Activated CD4-positive, CD25-positive, alpha-beta regulatory T cell treated with anti-CD3 and anti-CD28 coated beads, Interleukin-2, amount 50 U/mL, for 72 hours (primary cell): ENCODE results near the gene OR6V1.

Source experiments
- DNase-seq: peaks from one replicate; pipeline ENCODE4 v3.0.0; 2021

The OR6V1 gene

DNA sequence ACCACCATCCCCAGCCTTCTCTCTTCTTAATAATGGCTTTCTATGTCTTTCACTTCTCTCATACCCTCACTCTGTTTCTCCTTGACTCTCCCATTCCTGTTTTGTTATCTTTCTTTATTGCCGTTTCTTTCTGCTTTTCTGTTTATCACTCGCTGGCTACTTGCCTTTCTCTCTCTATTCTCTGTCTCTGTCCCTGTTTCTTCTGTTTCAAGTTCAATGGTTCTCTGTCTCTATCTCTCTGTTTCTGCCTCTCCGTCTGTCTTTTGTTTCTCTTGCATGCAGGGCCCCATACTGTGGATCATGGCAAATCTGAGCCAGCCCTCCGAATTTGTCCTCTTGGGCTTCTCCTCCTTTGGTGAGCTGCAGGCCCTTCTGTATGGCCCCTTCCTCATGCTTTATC lies at the start of gene OR6V1:
Gene OR6V1 (plus strand): TSS at position 301 of the 400 bp plus-strand sequence. CDS start 0 bp downstream, at position 301.
- DNase-seq, result no peak

GRCh38 chr7:143002898-143003297 lies 49.2 kb upstream of the OR6V1 start:
- DNase-seq, result no peak

DNA sequence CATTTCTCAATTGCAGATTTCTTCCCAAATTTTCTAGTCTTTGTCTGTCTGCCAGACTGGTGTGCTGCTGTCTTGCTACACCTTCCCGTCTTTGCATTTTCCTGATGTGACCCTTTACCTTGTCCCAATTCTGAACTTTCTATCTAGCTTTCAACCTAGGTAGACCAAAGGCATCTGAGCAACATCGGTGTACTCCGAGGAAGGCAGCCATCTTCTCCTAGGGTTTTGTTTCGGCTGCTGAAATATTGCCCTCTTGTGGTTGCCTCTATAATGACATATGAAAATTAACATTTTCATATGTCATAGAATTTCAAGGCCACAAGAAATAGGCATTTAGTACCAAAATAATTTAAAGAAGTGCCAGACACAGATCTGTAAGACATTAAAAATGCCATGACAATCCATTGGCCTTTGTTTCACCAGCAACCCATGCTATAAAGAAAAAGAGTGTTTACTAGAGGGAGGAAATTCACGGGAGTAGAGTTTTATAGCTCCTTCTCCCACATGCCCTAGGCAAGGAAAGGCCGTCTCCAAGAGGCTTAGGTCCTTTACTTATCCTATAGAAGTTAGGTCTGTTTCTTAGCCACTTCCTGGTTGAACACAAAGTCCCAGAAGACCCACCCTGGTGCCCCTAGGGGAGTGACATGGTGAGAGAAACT lies 48.6 kb upstream of the OR6V1 start:
- DNase-seq, result no peak

DNA sequence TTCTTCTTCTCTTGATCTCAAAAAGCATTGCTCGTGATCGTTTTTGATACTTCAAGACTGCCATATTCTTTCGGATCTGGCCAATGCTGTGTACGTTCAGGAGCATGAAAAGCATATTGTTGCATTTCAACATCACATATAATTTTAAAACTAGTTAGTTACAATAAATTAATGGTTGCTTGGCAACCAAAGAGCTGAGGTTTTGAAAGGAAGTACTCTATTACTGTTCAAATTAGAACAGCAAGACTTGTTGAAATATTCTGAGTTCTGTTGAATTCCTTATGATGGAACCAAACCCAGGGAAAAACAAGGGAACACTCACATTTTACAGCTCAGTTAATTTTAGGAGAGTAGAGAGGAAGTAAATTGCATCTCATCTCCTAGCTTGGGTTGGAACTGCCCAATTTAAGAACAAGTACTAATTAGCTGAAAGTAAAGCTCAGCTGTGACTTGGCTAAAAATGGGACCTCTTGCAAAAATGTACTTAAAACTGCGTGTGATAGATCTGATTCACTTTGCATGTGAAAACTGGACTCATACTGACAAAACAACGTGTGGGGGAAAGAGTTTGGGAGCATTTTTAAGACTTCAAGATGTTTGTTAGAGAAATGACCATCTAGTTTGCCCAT lies 46.4 kb upstream of the OR6V1 start:
- no peak for DNase-seq

GRCh38 chr7:143008007-143008901 lies 43.9 kb upstream of the OR6V1 start:
- DNase-seq, result peak; percentile 85

GRCh38 chr7:143012001-143012400 lies 40.1 kb upstream of the OR6V1 start:
- no peak for DNase-seq

- DNase-seq, result no peak
These were observed 39.7 kb upstream of the OR6V1 start for GRCh38 chr7:143012409-143012808.

GRCh38 chr7:143013473-143013872 lies 38.7 kb upstream of the OR6V1 start:
- DNase-seq, result no peak

DNA sequence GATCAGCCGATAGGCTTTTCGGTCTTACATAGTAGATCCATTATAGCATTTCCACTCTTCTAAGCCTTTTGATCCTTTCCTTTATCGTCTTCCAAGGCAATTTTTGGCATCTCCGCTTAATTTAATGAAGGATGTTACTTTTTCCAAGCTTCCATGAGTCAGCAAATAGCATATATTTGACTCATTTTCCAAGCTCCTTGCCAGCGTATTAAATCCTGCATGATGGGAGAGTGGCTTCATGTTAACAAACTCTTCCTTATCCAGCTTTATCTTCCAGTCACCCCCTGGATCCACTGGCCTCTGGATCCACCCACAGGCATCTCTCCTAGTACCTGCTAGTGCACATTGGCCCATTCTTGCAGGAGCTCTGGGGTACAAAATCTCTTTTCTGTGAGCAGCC lies 38.2 kb upstream of the OR6V1 start:
- DNase-seq, result no peak

GRCh38 chr7:143015084-143015483 lies 37.1 kb upstream of the OR6V1 start:
- no peak for DNase-seq

DNA sequence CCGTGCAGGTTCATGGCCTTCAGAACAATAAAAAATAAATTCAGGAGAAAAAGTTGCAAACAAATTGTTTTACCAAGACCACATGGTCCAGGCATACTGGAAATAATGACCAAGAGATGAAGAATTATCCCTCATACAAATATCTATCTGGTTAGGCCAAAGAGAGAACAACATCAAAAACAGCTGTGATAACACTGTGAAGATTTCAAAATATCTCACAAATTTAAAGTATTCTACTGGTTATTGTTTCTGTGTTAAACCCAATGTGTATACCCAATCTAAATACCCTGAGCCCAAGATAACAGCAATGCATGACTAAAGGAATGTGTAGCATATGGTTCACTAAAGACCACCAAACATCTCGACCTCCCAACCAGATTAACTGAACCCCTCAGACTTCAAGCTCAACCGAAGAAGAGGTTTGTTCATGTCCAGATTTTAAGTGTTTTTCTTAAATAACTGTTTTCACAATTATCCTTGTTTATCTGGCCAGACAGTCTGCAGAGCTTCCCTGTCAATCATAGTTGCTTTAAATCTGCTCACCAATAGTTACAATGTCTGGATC lies 36.1 kb upstream of the OR6V1 start:
- DNase-seq, result no peak

- no peak for DNase-seq
These were observed 35.1 kb upstream of the OR6V1 start for GRCh38 chr7:143016996-143017395.

DNA sequence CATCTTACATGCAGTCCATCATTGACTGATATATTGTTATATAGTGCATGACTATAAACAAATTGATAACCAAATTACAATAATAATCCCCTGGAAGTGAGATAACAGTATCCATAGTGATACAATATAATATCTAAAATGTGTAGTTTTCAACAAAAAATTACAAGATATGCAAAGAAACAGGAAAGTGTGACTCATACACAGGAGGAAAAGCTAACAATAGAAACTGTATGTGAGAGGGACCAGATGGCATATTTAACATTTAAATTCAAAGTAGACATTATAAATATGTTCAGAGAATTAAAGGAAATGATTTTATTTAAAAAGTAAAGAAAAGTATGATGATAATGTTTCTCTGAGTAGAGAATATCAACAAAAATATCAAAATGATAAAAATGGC lies 33.2 kb upstream of the OR6V1 start:
- DNase-seq, result no peak

- no peak for DNase-seq
These were observed 29.1 kb upstream of the OR6V1 start for GRCh38 chr7:143023047-143023446.

GRCh38 chr7:143025371-143025770 lies 26.8 kb upstream of the OR6V1 start:
- DNase-seq, result no peak

DNA sequence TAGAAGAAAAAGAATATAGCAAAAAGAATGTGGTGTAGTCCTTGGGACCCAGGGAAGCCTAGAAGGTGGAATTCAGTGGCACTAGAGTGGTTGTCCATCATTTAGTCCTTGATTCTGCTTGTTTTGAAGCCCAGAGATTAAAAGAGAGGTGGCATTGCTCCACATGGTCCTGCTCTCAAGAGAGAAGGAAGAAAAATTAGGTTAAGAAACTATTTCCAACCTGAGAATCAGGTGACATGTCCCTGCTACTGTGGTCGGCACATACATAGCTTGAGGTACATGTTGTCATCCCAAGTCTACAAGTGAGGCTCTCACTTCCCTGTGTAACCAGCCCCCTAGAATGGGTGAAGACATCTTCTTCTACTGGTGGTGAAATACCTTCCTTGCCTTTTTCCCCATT lies 25.1 kb upstream of the OR6V1 start, which contains the start of gene OR9A2:
Gene OR9A2 (minus strand): TSS at position 101 of the 400 bp plus-strand sequence. CDS start 0 bp downstream, at position 101.
- no peak for DNase-seq

GRCh38 chr7:143027683-143028082 lies 24.5 kb upstream of the OR6V1 start:
- no peak for DNase-seq

DNA sequence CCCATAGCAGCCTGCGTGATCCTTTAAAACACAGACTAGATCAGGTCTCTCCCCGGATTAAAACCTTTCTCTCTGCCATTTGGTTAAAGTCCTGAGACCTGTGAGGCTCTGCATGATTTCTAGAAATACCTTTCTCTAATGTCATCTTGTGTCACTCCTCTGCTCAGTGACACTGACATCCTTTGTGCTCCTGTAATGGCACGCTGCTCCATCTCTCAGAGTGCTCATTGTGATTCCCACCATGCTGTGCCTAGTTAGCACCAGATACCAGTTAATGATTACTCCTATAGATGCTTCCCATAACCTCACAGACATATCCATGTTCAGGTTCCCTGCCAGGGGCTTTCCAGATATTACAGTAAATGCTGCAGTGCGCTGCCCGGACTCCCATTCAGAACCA lies 13.5 kb upstream of the OR6V1 start:
- DNase-seq, result no peak

DNA sequence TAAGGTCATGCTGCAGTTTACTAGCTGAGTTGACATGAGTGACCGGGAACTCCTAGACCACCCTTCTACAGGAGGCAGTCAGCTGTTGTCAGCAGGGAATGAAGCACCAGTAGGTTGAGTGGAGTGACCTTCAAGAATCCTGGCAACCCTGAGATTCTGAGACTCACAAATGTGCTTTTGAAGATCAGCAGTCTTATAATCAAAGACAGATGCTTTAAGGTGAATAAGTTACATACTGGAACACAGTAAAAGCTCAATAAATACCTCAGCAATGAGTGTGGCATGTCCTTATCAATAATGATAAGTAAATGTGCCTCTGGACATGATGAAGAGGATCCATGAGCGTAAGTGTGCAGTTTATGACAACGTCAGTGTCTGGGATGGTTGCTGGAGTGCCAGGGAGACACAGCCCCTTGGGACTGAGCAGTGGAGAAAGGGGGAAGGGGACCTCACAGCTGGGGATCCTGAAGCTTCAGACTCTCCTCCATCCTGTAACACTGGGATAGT lies 11.9 kb upstream of the OR6V1 start:
- no peak for DNase-seq

GRCh38 chr7:143041346-143041745 lies 10.8 kb upstream of the OR6V1 start:
- no peak for DNase-seq

GRCh38 chr7:143042159-143042789 lies 9.9 kb upstream of the OR6V1 start:
- DNase-seq, result no peak

GRCh38 chr7:143042790-143043271 lies 9.3 kb upstream of the OR6V1 start:
- no peak for DNase-seq
